Measurements from ENCODE around the gene APMAP. TPM values are rescaled to one million over a fixed set of nuclear protein-coding genes. Genes with fewer than 3 reads are reported as not detected.
A peak's percentile ranks its signal among the peaks of the same experiment; 100 is the strongest.

APMAP gene
- total and polyA plus RNA-seq, 2 of the 13 experiments (the other 11 are each of a cell fraction or from before 2014, with no cell fraction given): 168 to 214 TPM

- TF ChIP-seq FUBP1 (CRISPR knock-in tag; IDR thresholded peaks at IDR 0.05; ENCODE audit: borderline replicate concordance) (no peak), RBM39 (IDR thresholded peaks at IDR 0.05; ENCODE audit: low read depth, low read length, poor library complexity, severe bottlenecking) (no peak), ZNF280B (CRISPR knock-in tag; IDR thresholded peaks at IDR 0.05; ENCODE audit: borderline replicate concordance) (no peak), ZNF550 (CRISPR knock-in tag; IDR thresholded peaks at IDR 0.05; ENCODE audit: borderline replicate concordance) (no peak), ZEB1 (IDR thresholded peaks at IDR 0.05; ENCODE audit: insufficient replicate concordance, low read depth) (no peak), ZNF33B (CRISPR knock-in tag; IDR thresholded peaks at IDR 0.05) (0 out of 2 replicates have a peak, but pooled peaks have one; percentile 12), MYPOP (CRISPR knock-in tag; IDR thresholded peaks at IDR 0.05) (peak; percentile 89), ZNF841 (CRISPR knock-in tag; IDR thresholded peaks at IDR 0.05; ENCODE audit: borderline replicate concordance) (no peak), ZNF274 (CRISPR knock-in tag; IDR thresholded peaks at IDR 0.05) (no peak; the same call in 1 of the 2 replicates), MTERF4 (CRISPR knock-in tag; IDR thresholded peaks at IDR 0.05) (no peak), ZNF431 (CRISPR knock-in tag; IDR thresholded peaks at IDR 0.05; ENCODE audit: borderline replicate concordance, low read depth) (peak; percentile 34; the same call in 1 of the 2 replicates), ZNF687 (CRISPR knock-in tag; IDR thresholded peaks at IDR 0.05) (peak; percentile 31), REL (CRISPR knock-in tag; conservative IDR thresholded peaks at IDR 0.05) (no peak), ZNF776 (CRISPR knock-in tag; IDR thresholded peaks at IDR 0.05) (no peak), ZNF382 (CRISPR knock-in tag; IDR thresholded peaks at IDR 0.05; ENCODE audit: borderline replicate concordance) (no peak)
These were observed 2.2 kb upstream of the APMAP start (continued) for GRCh38 chr20:24994470-24995368.

Data from HepG2 (cell line).